Measurements from ENCODE around the gene MAPT.

The MAPT gene

GRCh38 chr17:45984368-45984767 lies 90.0 kb downstream of the MAPT start:
- TF ChIP-seq CTCF (IDR thresholded peaks at IDR 0.05): no peak

DNA sequence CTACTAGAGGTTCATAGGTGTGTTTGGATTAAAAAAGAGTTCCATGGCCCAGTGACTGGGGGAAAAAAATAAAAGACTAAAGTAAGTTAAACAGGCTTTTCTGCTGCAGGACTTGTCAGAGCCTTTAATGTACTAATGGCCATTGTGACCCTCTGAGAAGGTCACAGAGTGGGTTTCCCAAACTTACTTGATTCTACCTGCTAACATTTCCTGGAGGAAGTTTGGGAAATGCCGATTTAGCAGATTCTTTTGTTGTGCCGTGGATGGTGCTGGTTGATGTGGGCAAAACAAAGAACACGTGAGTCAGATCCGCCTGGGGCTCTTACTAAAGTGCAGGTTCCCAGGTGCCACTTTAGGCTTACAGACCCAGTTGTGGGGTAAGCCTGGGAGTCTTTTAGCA lies 91.1 kb downstream of the MAPT start:
- no peak for TF ChIP-seq CTCF (IDR thresholded peaks at IDR 0.05)

GRCh38 chr17:45986056-45986455 lies 91.7 kb downstream of the MAPT start:
- TF ChIP-seq CTCF (IDR thresholded peaks at IDR 0.05): no peak

GRCh38 chr17:45987706-45988105 lies 93.4 kb downstream of the MAPT start:
- TF ChIP-seq CTCF (IDR thresholded peaks at IDR 0.05): no peak

DNA sequence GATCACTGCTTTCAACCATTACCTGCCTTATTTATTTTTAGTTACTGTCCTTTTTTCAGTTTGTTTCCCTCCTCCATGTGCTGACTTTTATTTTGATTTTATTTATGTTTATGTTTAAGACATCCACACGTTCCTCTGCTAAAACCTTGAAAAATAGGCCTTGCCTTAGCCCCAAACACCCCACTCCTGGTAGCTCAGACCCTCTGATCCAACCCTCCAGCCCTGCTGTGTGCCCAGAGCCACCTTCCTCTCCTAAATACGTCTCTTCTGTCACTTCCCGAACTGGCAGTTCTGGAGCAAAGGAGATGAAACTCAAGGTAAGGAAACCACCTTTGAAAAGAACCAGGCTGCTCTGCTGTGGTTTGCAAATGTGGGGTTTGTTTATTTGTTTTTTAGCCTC lies 95.4 kb downstream of the MAPT start:
- no peak for TF ChIP-seq CTCF (IDR thresholded peaks at IDR 0.05)

- TF ChIP-seq CTCF (IDR thresholded peaks at IDR 0.05): no peak
These were observed 96.5 kb downstream of the MAPT start for GRCh38 chr17:45990886-45991285.

DNA sequence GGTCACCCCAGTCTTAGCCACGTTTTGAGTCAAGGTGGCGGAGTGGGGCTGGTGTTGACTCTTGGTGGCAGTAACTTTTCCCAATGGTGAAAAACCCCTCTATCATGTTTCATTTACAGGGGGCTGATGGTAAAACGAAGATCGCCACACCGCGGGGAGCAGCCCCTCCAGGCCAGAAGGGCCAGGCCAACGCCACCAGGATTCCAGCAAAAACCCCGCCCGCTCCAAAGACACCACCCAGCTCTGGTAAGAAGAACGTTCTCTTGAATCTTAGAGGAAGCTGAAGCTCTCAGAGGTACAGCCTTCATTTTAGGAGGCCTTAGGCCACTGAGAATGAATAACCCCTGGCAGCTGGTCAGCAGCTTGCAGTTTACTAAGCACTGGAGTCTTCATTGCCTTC lies 97.0 kb downstream of the MAPT start:
- no peak for TF ChIP-seq CTCF (IDR thresholded peaks at IDR 0.05)

DNA sequence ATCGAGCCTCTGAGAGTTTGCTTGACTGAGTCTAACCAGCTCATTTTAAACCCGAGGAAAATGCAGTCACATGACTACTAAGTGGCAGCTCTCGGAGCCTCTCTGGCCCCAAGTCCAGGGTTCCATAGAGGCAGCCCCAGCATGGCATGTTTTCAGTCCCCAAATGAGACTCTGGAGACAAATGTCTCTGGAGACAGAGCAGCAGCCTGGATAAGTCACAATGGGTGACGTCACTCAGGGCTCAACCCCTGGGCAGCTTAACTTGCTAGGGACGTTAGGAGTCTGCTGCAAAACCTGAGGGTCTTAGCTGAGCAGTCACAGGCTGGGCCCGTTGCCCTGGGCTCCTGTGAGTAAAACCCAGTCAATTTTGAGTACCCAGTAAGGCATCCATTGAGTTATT lies 97.8 kb downstream of the MAPT start:
- no peak for TF ChIP-seq CTCF (IDR thresholded peaks at IDR 0.05)

All from LNCAP (cell line).